Caki2 (cell line): ENCODE results near the gene MAPKAP1. TPM values are rescaled to one million over a fixed set of nuclear protein-coding genes. Genes with fewer than 3 reads are reported as not detected.

Experiments used
- DNase-seq: peaks from one replicate; pipeline ENCODE4 v3.0.0-alpha.2; 2015; ENCODE audit warnings: low read depth
- in situ Hi-C: cut with HindIII; loops from 2 replicates; pipeline ENCODE4 v1.10.0; 2016; ENCODE audit warnings: low sequenced_read_pairs, low pct_unique_long_range_greater_than_20kb, mixed read lengths
- total RNA-seq: library from RNA; depleted of rRNA; stranded (reverse); fragments of >200 nt; shearing (Covaris generic); gene quantifications from 2 replicates; pipeline ENCODE4 v1.2.3, GENCODE V29; 2014; ENCODE audit warnings: low replicate concordance

MAPKAP1 gene
- total RNA-seq, 1 experiment from 2014 or later, result 68.7 TPM

DNA sequence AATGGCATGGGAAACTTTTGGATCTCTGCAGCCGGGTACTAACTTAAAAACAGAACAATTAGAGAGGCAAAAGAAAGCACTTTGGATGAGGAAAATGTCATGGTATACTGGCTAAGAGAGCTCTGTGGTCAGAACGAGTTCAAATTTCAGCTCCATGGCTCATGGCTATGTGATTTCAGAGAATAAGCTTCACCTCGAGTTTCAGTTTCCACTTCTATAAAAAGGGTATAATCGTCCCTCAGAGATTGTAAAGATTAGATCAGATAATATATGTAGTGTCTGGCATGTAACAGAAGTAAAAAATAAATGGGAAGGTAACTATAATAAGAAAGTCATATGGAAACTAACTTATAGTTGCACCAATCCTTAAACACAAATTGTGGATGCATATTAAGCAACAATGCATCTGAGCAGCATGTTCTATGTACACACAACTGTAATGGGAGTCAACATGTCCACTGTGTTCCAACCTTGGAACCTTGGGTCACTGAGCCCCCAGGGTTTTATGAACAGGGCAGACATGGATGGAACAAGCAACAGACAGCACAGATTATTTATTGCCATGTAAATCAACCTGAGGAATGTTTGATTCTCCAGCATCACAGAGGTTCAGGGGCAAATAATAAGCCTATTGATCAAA lies 145.4 kb downstream of the MAPKAP1 start:
- in situ Hi-C loops, result no loop called here
- no peak for DNase-seq

DNA sequence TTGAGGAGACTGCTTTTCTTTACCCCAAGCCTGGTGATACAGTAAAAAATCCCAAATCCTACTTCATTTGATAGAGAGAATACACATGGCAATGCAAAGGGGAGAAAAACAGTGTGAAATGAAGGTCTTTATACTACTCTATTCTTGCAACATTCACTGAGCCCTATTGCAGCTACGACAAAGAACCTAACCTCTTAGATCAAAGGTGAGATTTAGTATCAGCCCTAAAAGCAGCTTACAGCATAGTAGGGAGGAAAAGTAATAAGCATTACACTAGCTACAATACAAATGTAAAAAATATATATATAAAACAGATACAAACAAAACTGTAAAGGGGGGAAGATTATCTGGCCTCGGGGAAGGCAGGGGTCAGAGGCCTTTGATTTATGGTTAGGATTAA lies 147.1 kb downstream of the MAPKAP1 start:
- no peak for DNase-seq
- in situ Hi-C loops, result no loop called here

DNA sequence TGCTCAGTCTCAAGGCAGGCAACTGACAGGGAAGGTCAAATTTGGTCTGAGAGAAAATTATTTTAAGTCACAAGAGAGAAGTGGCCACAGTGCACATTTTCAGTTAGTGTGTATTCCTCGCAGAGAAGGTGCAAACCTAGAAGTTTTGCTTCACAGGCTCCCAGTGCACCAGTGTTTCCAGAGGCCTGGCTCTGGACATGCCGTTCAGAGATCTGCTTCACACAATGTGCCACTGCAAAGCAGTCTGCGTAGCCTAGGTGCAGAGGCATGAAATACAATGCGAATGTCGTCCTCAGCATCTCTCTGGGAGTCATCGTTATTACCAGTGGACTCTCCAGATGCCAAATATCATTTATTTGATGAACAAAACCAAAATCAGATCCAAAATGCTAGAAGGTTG lies 147.8 kb downstream of the MAPKAP1 start:
- in situ Hi-C loops, result no loop called here
- no peak for DNase-seq

DNA sequence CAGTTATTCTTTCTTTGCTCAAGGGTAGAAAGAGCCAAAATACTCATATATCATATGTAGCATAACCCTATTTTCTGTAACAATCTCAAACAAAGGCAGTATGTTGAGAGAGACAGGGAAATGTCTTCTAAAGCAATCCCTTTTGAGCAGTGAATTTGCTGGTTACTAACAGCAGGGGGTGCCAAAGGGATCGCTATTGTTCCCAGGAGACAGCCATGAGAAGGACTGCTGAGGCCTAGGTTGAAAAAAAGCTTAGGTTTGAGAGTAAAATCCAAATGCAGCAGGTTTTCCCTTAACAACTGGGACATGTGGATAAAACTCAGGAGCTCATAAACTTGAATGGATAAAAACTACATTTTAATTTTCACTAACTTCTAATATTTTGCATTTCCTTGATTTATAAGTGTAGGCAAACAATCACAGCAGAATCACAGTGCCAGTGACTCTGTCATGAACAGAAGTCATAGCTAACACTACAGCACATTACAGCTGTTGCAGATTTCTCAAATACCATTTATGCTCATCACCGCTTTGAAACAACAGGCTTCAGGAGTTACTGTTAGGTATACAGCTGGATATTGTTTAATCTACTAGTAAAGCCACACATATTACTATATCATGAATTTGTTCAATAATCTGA lies 148.4 kb downstream of the MAPKAP1 start:
- in situ Hi-C loops, result no loop called here
- DNase-seq, result peak; percentile 54

DNA sequence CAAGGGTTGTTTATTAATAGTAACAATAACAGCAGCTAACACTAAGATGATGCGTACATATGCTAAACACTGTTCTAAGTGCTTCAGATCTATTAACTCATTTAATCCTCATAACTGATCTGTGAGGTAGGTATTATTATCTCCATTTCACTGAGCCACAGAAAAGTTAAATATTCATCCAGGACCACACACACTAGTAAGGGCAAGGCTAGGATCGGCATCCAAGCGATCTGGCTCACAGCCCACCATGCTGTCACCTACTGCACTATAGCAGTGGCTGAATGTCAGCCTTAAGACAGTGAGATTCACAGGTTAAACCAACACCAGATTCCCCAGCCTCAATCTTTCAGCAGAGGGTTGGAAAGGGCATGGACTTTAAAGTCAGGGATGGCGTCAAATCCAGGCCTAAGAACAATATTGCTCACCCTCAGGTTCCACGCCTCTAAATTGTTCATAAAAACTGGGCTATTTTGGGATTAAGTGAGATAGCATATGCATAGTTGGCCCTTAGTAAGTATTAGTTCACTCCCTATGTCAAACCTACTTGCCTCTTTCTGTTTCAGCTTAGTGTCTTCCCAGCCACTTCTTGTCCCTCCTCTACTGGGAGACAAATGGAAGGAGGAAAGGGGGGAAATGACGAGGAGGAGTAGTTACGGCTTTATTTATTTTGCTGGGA lies 150.8 kb downstream of the MAPKAP1 start:
- in situ Hi-C loops, result no loop called here

DNA sequence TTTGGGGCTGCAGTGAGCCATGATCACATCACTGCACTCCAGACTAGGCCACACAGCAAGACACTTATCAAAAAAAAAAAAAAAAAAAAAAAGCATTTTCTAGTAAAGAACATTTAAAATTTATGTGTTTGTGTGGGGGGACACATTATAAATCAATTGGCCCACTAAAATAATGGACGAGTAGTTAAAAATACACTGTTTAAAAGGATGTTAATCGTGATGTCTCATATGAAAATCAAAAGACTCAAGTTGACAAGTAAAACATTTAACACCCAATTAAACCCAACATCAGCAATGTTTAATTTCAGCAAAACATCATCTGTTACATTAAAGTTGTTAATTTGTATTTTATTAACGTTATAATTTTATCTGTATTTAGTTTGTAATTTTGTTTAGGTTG lies 152.3 kb downstream of the MAPKAP1 start:
- DNase-seq, result no peak
- in situ Hi-C loops, result no loop called here

More for the DNA sequence above, 150.8 kb downstream of the MAPKAP1 start:
- DNase-seq, result peak; percentile 91

DNA sequence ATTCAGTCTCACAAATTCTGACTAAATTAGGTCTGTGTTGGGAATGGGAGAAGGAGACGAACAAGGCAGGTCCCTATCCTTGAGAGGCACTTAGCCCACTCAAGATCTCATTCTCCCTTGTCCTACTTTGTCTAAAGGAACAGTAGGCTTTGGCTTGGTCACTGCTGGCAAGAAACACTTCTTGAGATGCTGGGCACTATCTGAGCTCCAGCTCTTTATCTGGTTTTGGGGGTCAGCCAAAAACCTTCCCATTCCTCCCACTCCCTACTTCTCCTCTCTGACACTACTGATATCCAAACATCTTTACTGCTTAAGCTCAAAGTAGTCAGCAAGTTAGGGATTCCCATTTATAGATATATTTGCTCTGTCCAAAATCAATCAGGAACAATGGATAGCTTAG lies 155.2 kb downstream of the MAPKAP1 start:
- in situ Hi-C loops, result no loop called here
- no peak for DNase-seq

GRCh38 chr9:125549891-125550885 lies 156.8 kb downstream of the MAPKAP1 start:
- peak; percentile 42 for DNase-seq
- in situ Hi-C loops, result no loop called here

DNA sequence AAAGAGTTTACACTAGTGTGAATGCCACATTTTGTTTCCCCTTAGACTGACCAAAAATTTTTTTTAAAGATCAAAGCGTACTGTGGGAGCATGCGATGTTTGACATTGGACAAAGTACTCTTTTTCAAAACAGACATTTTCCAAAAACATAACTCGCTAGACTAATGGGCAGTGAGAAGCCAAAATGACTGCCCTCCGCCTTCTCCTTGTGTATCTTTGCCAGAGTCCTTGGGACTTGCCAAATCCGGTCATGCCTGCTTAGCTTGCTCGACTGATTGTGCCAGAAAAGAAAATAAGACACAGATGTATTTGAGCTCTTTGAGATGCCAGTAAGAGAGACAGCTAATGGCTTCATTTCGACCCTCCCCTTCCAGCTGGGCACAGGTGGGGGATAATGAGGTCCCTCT lies 157.5 kb downstream of the MAPKAP1 start:
- DNase-seq, result no peak
- in situ Hi-C loops, result no loop called here

DNA sequence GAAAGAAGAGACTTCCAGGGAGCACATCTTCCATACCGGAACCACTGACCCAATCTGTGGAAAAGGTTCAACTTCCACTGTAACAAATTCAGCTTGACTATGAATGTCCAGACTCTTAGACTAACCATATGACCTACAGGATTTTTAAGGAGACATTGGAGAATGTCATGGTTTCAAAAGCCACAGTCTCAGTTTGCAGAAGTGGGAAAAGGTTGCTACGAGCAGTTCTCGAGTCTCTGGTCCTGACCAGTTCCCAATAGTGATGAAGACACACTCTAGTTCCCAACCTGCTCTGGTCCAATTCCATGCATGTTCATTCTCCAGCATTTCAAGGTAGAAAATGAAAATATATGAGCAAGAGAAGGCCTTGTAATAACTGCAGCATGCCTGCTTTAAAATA lies 158.0 kb downstream of the MAPKAP1 start:
- in situ Hi-C loops, result no loop called here
- DNase-seq, result no peak

GRCh38 chr9:125548141-125548540 lies 158.9 kb downstream of the MAPKAP1 start:
- in situ Hi-C loops, result no loop called here

DNA sequence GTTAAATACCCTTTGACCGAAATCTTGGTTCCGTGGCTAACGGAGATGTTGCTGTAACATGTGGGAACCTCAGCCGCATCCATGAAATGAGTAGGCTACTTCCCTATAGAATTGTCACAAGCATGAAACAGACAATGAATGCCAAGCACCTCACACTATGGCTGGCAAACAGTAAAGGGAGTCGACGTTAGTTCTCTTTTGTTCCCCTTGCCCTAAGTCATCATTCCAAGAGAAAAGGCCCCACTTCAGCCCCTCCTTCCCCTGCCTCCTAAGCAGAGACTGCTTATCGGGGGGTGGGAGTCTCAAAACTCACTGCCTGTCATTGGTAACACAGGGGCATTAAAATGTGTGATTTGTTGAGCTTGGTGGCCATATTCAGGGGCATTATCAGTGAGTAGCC lies 159.6 kb downstream of the MAPKAP1 start:
- in situ Hi-C loops, result no loop called here
- no peak for DNase-seq

More at GRCh38 chr9:125548141-125548540, 158.9 kb downstream of the MAPKAP1 start:
- no peak for DNase-seq

DNA sequence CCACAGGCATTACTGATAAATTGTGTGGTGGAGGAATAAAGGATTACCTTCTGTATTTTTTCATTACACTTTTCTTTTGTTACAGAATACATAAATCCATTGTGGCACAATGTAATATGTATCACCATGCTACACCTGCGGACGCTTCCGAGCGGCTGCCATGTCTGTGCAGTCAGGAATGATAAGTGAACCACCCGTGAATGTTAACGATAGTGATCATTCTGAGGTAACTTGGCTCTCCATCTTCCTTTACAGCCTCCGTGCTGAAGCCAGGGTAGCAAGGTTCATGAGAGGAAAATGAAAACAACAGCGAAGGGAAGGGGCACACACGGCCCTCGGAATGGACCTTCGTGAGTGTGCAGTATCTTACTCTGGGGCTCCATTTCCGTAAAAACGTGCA lies 161.2 kb downstream of the MAPKAP1 start:
- in situ Hi-C loops, result no loop called here
- no peak for DNase-seq

GRCh38 chr9:125544988-125545651 lies 161.9 kb downstream of the MAPKAP1 start:
- in situ Hi-C loops, result no loop called here
- DNase-seq, result no peak

GRCh38 chr9:125544484-125544883 lies 162.5 kb downstream of the MAPKAP1 start:
- in situ Hi-C loops, result no loop called here

DNA sequence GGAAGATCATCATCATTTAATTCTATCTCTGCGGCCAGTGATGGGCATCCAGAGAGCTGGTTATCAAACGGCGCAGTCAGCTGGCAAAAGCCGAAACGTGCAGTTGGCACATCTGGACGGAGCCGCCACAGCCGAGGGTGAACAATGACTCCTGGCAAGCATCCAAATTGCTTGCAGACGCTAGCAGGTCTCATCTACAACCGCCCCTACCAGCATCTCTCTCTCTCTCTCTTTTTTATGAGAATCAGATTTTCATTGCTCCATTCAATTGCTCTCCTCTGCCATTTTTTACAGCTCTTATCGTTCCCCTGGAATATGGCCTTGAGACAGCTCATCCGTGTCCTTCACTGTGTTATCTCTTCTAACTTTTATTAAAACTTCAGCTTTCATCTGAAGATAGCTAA lies 165.2 kb downstream of the MAPKAP1 start:
- DNase-seq, result no peak

More at GRCh38 chr9:125544484-125544883, 162.5 kb downstream of the MAPKAP1 start:
- DNase-seq, result no peak

DNA sequence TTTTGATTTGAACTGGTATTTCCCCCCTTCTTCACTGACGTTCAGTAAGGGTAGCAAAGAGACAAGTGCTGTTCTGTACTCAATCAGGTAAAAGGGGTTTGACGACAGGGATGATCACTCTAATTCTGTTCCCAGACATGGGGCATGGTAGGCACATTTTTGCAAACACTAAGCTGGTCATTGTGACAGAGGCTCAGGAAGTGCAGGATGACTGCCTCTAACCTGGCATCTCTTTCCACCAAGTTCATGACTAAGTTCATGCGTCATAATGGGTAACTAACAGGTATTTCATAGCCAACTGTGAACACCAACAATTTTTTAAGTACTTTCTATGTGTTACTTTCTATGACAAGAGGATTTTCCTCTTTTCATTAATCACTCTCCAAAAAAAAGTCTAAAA lies 166.5 kb downstream of the MAPKAP1 start:
- peak; percentile 74 for DNase-seq
- in situ Hi-C loops, result no loop called here

More for the DNA sequence above, 165.2 kb downstream of the MAPKAP1 start:
- in situ Hi-C loops, result no loop called here

- in situ Hi-C loops, result no loop called here
- DNase-seq, result peak; percentile 92
Measured at GRCh38 chr9:125538092-125538473, 168.9 kb downstream of the MAPKAP1 start.
